ENCODE results near the gene GALNT14. TPM values are rescaled to one million over a fixed set of nuclear protein-coding genes. Genes with fewer than 3 reads are reported as not detected.

The GALNT14 gene
- total and polyA plus RNA-seq, 10 of the 15 experiments (the other 5 are each of a cell fraction or from before 2014, with no cell fraction given), result 3.7 to 17.8 (median 6.0) TPM

DNA sequence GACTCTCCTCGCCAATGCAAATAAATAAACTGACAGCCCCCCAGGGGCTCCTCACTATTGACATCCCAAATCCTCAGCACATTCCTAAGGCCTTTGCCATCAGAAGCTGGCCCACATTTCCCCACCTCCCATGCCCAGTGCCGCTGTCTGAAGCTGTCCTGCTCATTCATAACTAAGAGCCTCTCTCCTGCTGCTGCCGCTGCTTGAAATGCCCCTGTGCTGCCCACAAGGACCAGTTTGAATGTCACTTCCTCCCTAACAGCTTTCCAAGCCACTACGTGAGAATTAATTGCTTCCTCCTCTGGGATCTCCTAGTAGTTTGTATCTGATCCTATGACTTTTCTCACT lies 179.3 kb downstream of the GALNT14 start (continued):
- TF ChIP-seq TAF1 (IDR thresholded peaks at IDR 0.05; ENCODE audit: borderline replicate concordance, low read depth, low read length) (no peak), JUNB (IDR thresholded peaks at IDR 0.05) (no peak), SMAD1 (IDR thresholded peaks at IDR 0.05; ENCODE audit: low read depth, partially characterized antibody) (no peak)

DNA sequence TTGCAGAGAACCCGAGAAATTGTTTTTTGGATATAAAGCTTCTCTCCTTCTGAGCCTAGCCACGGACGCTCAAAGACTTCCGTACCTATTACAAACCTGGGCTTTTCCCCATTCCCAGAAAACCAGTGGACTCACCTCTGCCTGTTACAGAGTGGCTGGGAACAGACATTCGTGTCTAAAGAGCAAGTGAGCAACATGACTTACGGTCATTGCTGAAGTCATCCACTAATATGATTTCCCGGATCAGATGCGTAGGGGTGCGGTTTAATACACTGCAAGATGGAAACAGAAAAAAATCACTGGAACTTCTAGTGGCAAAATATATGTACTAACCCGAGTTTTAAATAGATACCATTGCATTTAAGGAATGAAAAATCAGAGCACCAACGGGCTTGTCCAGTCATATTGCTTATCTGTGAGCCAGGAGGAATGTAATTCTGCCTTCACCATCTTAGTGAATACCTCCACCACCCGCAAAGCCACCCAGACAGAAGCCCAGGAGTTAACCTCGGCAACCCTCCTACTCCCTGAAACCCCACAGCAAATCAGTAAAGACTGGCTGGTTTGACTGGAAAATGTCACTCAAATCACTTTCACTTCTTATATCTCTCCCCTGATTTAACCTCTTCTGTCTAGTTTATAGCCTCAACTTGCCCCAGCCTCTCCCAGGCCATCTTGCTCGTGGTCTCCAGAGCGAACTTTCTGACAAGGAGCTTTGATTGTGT lies 179.9 kb downstream of the GALNT14 start:
- ChIA-PET RAD21 (ENCODE audit: unreplicated experiment) (no interaction called here), POLR2A (no interaction called here), CTCF (no interaction called here), SMC1A (ENCODE audit: uncharacterized antibody, unreplicated experiment) (interaction anchor here (1.5 kb wide), 1 partner anchor 10 kb away, joined by 3 read pairs; no protein-coding TSS in a partner anchor)
- Histone ChIP-seq H3K4me2 (ENCODE audit: control insufficient read depth, insufficient read depth) (no peak overlapping the region), H3K4me1 (ENCODE audit: control insufficient read depth, insufficient read depth, low read length) (no peaks in the 10 kb centered on the region), H3K27ac (ENCODE audit: control insufficient read depth, insufficient read depth) (no peak overlapping the region), H3K27me3 (replicated peaks in 1 of 2; ENCODE audit: control insufficient read depth in 2 of 2, insufficient read depth in 2 of 2, low read length in 1 of 2) (no peaks in the 10 kb centered on the region; a peak in 1 of 4 replicates), H3K9me3 (replicated peaks; ENCODE audit: control insufficient read depth, insufficient read depth, low read length) (no peaks in the 10 kb centered on the region), H4K20me1 (ENCODE audit: control insufficient read depth, insufficient read depth) (no peaks in the 10 kb centered on the region), H3K9ac (ENCODE audit: control insufficient read depth, insufficient read depth, low read length) (no peak overlapping the region), H2AFZ (ENCODE audit: control insufficient read depth, low read depth, low read length) (no peak overlapping the region), H3K79me2 (ENCODE audit: control insufficient read depth, insufficient read depth, low read length) (no peaks in the 10 kb centered on the region), H3K36me3 (ENCODE audit: control insufficient read depth in 2 of 2, insufficient read depth in 2 of 2, low read length in 1 of 2) (no peaks in the 10 kb centered on the region; a peak in 1 of 4 replicates), H3K4me3 (no peak overlapping the region)
- WGBS (ENCODE audit: insufficient coverage, insufficient replicate concordance, low lambda C conversion rate, missing lambda C conversion rate), result 52% methylated on average over 15 of the region's 15 CpGs
- BruUV-seq (replicated peaks), result no TSS peak
- in situ Hi-C loops (cut with MboI) (no loop called here), intact Hi-C loops (cut with micrococcal nuclease; ENCODE audit: unreplicated experiment) (no loop called here)
- TF ChIP-seq FOS (IDR thresholded peaks at IDR 0.05; ENCODE audit: borderline replicate concordance, extremely low read depth, insufficient read length) (no peak), ASH2L (IDR thresholded peaks at IDR 0.05; ENCODE audit: borderline replicate concordance, low read depth) (no peak), JUND (IDR thresholded peaks at IDR 0.05; ENCODE audit: low read depth, low read length) (no peak), NBN (IDR thresholded peaks at IDR 0.05) (no peak)
- TF ChIP-seq, protein P1, sequence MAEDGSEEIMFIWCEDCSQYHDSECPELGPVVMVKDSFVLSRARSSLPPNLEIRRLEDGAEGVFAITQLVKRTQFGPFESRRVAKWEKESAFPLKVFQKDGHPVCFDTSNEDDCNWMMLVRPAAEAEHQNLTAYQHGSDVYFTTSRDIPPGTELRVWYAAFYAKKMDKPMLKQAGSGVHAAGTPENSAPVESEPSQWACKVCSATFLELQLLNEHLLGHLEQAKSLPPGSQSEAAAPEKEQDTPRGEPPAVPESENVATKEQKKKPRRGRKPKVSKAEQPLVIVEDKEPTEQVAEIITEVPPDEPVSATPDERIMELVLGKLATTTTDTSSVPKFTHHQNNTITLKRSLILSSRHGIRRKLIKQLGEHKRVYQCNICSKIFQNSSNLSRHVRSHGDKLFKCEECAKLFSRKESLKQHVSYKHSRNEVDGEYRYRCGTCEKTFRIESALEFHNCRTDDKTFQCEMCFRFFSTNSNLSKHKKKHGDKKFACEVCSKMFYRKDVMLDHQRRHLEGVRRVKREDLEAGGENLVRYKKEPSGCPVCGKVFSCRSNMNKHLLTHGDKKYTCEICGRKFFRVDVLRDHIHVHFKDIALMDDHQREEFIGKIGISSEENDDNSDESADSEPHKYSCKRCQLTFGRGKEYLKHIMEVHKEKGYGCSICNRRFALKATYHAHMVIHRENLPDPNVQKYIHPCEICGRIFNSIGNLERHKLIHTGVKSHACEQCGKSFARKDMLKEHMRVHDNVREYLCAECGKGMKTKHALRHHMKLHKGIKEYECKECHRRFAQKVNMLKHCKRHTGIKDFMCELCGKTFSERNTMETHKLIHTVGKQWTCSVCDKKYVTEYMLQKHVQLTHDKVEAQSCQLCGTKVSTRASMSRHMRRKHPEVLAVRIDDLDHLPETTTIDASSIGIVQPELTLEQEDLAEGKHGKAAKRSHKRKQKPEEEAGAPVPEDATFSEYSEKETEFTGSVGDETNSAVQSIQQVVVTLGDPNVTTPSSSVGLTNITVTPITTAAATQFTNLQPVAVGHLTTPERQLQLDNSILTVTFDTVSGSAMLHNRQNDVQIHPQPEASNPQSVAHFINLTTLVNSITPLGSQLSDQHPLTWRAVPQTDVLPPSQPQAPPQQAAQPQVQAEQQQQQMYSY (CRISPR knock-in tag; IDR thresholded peaks at IDR 0.05), result no peak
- DNase-seq (ENCODE audit: low read depth, low spot score) (no peak), FAIRE-seq (no peak), ATAC-seq (no peak; the same call in 2 of the 3 replicates)
